SK-N-MC (cell line): Measurements from ENCODE around the gene CLSTN2.

Source experiments
- DNase-seq: peaks from one replicate; pipeline ENCODE4 v3.0.0-alpha.2; 2011; ENCODE audit warnings: low read depth, low spot score
- H3K27ac ChIP-seq: fragments of 200-600 bp; sonication (generic); 2 replicates; pipeline ENCODE4 v1.5.1; 2016; ENCODE audit warnings: mixed run types
- H3K36me3 ChIP-seq: fragments of 200-600 bp; sonication (generic); 2 replicates; pipeline ENCODE4 v1.6.1; 2017; ENCODE audit warnings: antibody characterized with exemption, low read length, mixed read lengths; ENCODE audit not compliant: insufficient read depth
- H3K4me3 ChIP-seq: fragments of 200-600 bp; sonication (generic); 2 replicates; pipeline ENCODE4 v1.5.1; 2016
- H3K9ac ChIP-seq: fragments of 200-600 bp; sonication (generic); 2 replicates; pipeline ENCODE4 v1.8.0; 2017; ENCODE audit warnings: mixed run types, mixed read lengths; ENCODE audit not compliant: insufficient read length
- H3K9me3 ChIP-seq: fragments of 200-600 bp; sonication (generic); 2 replicates; pipeline ENCODE4 v1.6.1; 2017; ENCODE audit warnings: low read depth, mild to moderate bottlenecking, antibody characterized with exemption, low read length, moderate library complexity, mixed read lengths
- EZH2 ChIP-seq: fragments of 200-600 bp; sonication (generic); IDR thresholded peaks from one replicate; pipeline ENCODE4 v1.6.1; 2017; ENCODE audit warnings: antibody characterized with exemption
- FOXP2 ChIP-seq: optimal IDR thresholded peaks from 2 replicates; pipeline ENCODE3; 2011; ENCODE audit warnings: mild to moderate bottlenecking, moderate library complexity; ENCODE audit not compliant: insufficient read depth; ENCODE audit errors: extremely low read length, control extremely low read depth
- POLR2AphosphoS5 ChIP-seq: IDR thresholded peaks from 2 replicates; pipeline ENCODE4 v1.6.1; 2012; ENCODE audit warnings: mild to moderate bottlenecking, low read depth, low read length, borderline replicate concordance

The CLSTN2 gene

DNA sequence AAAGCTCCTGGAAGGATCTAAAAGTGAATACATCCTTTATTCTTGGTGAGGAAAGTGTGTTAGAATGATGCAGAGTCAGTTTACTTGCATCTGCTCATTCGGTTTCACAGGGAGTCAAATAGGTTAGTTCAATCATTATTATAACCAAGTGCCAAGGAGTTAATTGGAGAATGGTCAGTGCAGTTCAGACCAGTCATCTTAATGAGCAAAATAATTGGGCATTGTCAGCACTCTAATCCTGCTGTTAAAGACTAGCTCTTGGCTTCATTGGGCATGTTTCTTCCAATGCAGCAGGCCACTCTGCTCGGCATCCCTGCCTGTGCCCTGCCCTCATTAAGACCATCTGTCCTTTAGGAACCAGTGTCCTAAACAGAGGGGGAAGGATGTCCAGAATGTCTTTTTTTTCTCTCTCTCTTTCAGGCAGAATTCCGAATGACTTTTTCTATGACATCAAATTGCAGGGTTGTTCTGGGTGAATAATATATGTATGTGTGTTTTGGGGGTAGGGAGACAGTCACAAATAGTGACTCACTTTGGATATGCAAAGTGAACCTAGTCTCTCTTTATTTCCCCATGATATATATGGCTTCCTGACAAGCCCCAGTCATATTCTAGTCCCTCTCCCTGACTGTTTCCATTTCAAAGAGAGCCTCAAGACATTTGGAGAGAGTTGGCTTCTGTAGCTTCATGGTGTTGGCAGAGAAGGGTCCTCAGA, 537.5 kb downstream of the CLSTN2 start:
- Histone ChIP-seq H3K4me3 (no peak overlapping the region), H3K36me3 (peaks cover 3% of the 10 kb centered on the region), H3K9me3 (no peaks in the 10 kb centered on the region), H3K27ac (no peak overlapping the region), H3K9ac (no peak overlapping the region)
- TF ChIP-seq EZH2, result no peak
- TF ChIP-seq FOXP2, result no peak
- no peak for TF ChIP-seq POLR2AphosphoS5
- no peak for DNase-seq

DNA sequence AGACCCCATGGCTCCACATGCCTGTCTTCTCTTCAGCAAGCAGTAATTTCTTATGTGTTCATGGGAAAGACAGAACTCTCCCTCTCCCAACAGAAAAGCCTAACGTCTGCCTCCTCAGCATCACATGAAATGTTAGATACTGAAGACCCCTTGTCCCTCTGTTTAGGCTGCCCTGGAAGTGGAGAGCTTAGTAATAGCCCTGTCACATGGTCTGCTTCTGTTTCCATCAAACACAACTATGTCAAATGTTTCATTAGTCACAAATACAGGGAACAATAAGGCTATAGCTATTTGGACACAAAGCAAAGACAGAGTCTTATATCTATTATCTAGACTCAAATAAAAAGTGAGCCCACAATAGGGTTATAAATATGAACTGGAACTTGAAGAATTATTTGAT, 552.6 kb downstream of the CLSTN2 start:
- Histone ChIP-seq H3K9me3 (no peaks in the 10 kb centered on the region), H3K9ac (no peak overlapping the region), H3K27ac (no peak overlapping the region), H3K36me3 (no peaks in the 10 kb centered on the region), H3K4me3 (no peak overlapping the region)
- TF ChIP-seq EZH2 (no peak), FOXP2 (no peak), POLR2AphosphoS5 (no peak)
- DNase-seq, result no peak

DNA sequence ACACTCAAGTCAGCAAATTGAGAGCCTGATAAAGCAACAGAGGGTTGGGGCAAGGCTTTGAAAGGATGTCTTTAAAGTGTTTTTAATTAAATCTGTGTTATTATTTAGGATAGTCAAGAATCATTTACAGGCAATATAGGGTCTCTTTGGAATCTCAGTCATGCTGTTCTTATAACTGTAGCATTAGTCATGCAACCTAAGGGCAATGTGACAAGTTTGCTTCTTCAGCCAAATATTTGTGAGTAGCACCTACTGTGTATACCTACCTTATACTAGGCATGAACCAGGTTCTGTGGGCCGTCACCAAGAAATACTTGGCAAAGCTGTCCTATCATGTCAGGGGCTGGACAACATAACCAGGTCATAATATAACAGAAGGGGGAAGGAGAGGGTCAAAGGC, 558.3 kb downstream of the CLSTN2 start:
- TF ChIP-seq FOXP2, result no peak
- TF ChIP-seq POLR2AphosphoS5, result no peak
- TF ChIP-seq EZH2, result no peak
- no peaks in the 10 kb centered on the region for H3K36me3 ChIP-seq

GRCh38 chr3:140494970-140495369, 560.0 kb downstream of the CLSTN2 start:
- no peaks in the 10 kb centered on the region for H3K9me3 ChIP-seq
- DNase-seq, result no peak

More for the DNA sequence above, 558.3 kb downstream of the CLSTN2 start:
- DNase-seq, result no peak
- Histone ChIP-seq H3K4me3 (no peak overlapping the region), H3K27ac (no peak overlapping the region), H3K9me3 (no peaks in the 10 kb centered on the region), H3K9ac (no peak overlapping the region)

DNA sequence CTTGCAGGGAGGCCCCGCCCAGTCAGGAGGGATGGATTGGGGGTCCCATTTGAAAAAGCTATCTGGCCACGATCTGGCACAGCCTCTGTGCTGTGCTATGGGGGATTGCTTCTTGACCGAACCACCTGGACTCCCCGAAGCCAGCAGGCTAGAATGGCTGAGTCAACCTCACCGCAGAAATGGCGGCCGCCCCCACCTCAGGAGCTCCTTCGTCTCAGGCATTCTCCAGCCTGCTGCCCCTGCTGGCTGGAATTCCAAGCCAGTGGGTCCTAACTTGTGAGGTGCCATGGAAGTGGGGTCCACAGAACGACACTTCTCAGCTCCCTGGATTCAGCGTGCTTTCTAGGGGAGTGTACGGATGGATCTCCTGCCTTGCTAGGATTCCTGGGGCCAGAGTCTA, 562.3 kb downstream of the CLSTN2 start:
- no peak for TF ChIP-seq POLR2AphosphoS5
- TF ChIP-seq EZH2, result no peak
- no peak for TF ChIP-seq FOXP2

More at GRCh38 chr3:140494970-140495369, 560.0 kb downstream of the CLSTN2 start:
- TF ChIP-seq POLR2AphosphoS5, result no peak
- no peak for TF ChIP-seq EZH2
- no peak for TF ChIP-seq FOXP2
- H3K4me3 ChIP-seq, result no peak overlapping the region
- no peak overlapping the region for H3K9ac ChIP-seq
- H3K27ac ChIP-seq, result no peak overlapping the region
- no peaks in the 10 kb centered on the region for H3K36me3 ChIP-seq

DNA sequence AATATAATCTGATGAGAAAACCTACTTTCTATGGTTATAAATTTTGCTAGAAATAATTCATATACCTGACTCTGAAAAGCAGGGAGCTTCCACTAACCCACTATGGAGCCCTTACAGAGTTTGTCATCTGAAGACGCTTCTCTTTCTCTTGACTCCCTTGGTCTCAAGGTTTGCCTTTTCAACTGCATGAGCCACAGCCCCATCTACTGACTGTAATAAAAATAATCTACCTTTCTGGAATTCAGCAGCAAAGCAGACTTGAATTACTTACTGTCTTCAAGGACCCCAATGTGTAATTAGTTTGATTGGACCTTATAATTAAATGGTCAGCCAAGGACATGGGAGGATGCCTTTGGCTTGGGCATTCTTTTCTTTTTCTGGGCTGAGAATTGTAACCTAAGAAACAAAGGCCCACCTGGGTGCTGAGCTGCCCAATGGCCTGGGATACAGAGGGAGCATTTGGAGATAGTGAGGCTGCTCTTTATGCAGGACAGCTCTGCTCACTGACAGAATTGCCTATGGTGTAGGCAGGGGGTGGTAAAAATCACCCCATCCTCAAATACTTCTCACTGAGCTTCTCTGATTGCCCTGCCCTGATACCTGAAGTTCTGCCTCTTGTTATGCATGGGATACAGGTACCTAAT, 564.3 kb downstream of the CLSTN2 start:
- no peak for DNase-seq
- H3K27ac ChIP-seq, result no peak overlapping the region
- TF ChIP-seq POLR2AphosphoS5 (no peak), EZH2 (no peak), FOXP2 (no peak)
- H3K4me3 ChIP-seq, result no peak overlapping the region
- H3K36me3 ChIP-seq, result no peaks in the 10 kb centered on the region
- H3K9ac ChIP-seq, result no peak overlapping the region
- no peaks in the 10 kb centered on the region for H3K9me3 ChIP-seq

More for the DNA sequence above, 562.3 kb downstream of the CLSTN2 start:
- H3K9ac ChIP-seq, result no peak overlapping the region
- H3K4me3 ChIP-seq, result no peak overlapping the region
- H3K36me3 ChIP-seq, result no peaks in the 10 kb centered on the region
- H3K27ac ChIP-seq, result no peak overlapping the region
- no peak for DNase-seq
- no peaks in the 10 kb centered on the region for H3K9me3 ChIP-seq

- H3K4me3 ChIP-seq, result no peak overlapping the region
- no peak for TF ChIP-seq FOXP2
- no peak for TF ChIP-seq EZH2
- TF ChIP-seq POLR2AphosphoS5, result no peak
- H3K9ac ChIP-seq, result no peak overlapping the region
- H3K27ac ChIP-seq, result no peak overlapping the region
- H3K9me3 ChIP-seq, result no peaks in the 10 kb centered on the region
- H3K36me3 ChIP-seq, result no peaks in the 10 kb centered on the region
- no peak for DNase-seq
Observed at GRCh38 chr3:140500473-140500872, 565.5 kb downstream of the CLSTN2 start.

- H3K9ac ChIP-seq, result no peak overlapping the region
- H3K36me3 ChIP-seq, result no peaks in the 10 kb centered on the region
- H3K4me3 ChIP-seq, result no peak overlapping the region
- H3K27ac ChIP-seq, result no peak overlapping the region
- TF ChIP-seq FOXP2 (no peak), EZH2 (no peak), POLR2AphosphoS5 (no peak)
- no peaks in the 10 kb centered on the region for H3K9me3 ChIP-seq
- peak; percentile 26 for DNase-seq
Observed at GRCh38 chr3:140501061-140501769, 566.2 kb downstream of the CLSTN2 start.

DNA sequence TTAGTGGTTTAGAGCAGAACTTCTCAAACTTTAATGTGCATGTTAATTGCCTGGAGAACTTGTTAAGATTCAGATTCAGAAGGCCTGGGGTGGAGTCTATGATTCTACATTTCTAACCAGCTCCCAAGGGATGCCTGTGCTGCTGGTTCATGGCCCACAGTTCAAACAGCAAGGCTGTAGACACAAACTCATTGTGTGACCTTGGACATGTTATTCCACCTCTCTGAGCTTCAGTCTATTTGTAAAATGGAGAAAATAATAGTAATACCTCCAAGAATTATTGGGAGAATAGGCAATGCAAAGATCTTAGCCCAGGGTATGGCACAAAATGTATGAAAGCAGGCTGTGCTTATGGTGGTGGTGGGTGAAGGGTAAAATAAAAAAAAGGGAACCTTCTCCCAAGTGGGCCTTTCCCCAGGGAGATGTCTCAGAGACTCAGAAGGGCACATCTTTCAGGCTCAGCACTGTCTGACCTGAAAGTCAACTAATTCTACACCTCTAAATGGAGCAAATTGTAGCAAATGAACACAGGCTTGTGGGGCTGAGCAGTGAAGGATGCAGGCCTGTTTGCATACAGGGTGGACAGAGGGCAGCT, 566.9 kb downstream of the CLSTN2 start:
- Histone ChIP-seq H3K36me3 (no peaks in the 10 kb centered on the region), H3K27ac (no peak overlapping the region), H3K9me3 (no peaks in the 10 kb centered on the region), H3K9ac (no peak overlapping the region), H3K4me3 (no peak overlapping the region)
- no peak for TF ChIP-seq FOXP2
- DNase-seq, result no peak
